Stomach smooth muscle (tissue), 2 donors: ENCODE data around the gene ARHGEF25.
"Not testable (repeated sequence)": the region's sequence is repeated elsewhere in the genome, so short reads cannot be mapped to it uniquely, and the experiment has no call there.

ENCODE experiments used
- H3K27ac ChIP-seq: one replicate; pipeline ENCODE4 v1.7.0; 2013; ENCODE audit warnings: mild to moderate bottlenecking, low read length, inconsistent platforms
- H3K27me3 ChIP-seq, 2 donors: one replicate each; pipeline ENCODE4 v1.7.0; 2013; ENCODE audit warnings: low read length in 2 of 2; ENCODE audit not compliant: insufficient read depth in 2 of 2, control insufficient read depth in 1 of 2
- H3K36me3 ChIP-seq, 2 donors: one replicate each; pipeline ENCODE4 v1.7.0; 2013; ENCODE audit warnings: low read length in 2 of 2; ENCODE audit not compliant: control insufficient read depth in 2 of 2, insufficient read depth in 2 of 2
- H3K4me1 ChIP-seq: one replicate; pipeline ENCODE4 v1.7.0; 2013; ENCODE audit warnings: low read length; ENCODE audit not compliant: control insufficient read depth, insufficient read depth
- H3K4me3 ChIP-seq, 2 donors: one replicate each; pipeline ENCODE4 v1.7.0; 2013; ENCODE audit warnings: low read length in 2 of 2
- H3K9ac ChIP-seq, 2 donors: one replicate each; pipeline ENCODE4 v1.7.0; 2013; ENCODE audit warnings: low read length in 2 of 2, mild to moderate bottlenecking in 1 of 2
- H3K9me3 ChIP-seq, 2 donors: one replicate each; pipeline ENCODE4 v1.7.0; 2013; ENCODE audit warnings: low read length in 2 of 2; ENCODE audit not compliant: control insufficient read depth in 2 of 2
- donor health status: healthy.
- donor health status: Pancreatic carcinoma.

The ARHGEF25 gene

DNA sequence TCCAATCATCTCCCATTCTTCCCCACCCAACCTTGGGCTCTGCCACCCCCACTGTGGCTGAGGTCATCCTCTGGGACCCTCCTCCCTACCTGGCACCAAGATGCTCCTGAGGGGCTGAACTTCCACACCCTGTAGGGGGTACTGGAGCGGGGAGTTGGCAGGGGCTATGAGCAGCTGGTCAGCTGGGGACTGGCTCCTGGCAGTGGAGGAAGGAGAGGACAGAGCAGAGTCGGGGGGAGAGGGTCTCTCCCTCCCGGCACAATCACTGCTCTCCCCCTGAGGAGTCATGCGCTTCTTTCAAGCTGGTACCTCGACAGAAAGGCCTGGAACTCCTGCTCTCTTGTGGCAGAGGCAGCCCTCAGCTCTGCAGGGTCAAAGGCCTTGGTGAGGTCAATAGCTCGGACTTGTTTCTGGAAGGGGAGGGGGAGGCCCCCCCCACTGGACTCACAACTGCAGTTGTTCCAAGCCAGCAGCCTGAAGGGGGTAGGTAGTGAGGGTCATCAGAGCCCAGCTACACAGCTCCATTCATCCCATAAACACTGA lies 19.7 kb downstream of the ARHGEF25 start:
- no peak overlapping the region for H3K4me3 ChIP-seq
- H3K27ac ChIP-seq: no peak overlapping the region
- H3K36me3 ChIP-seq: no peaks in the 10 kb centered on the region
- H3K27me3 ChIP-seq: peaks cover 30 to 46% of the 10 kb centered on the region in 2 donors
- H3K9ac ChIP-seq: no peak overlapping the region
- peaks cover 24% of the 10 kb centered on the region for H3K4me1 ChIP-seq
- no peaks in the 10 kb centered on the region for H3K9me3 ChIP-seq

GRCh38 chr12:57631566-57632072 lies 20.4 kb downstream of the ARHGEF25 start:
- Histone ChIP-seq H3K4me1 (peaks cover 24% of the 10 kb centered on the region), H3K27me3 (peaks cover 26 to 43% of the 10 kb centered on the region in 2 donors), H3K9me3 (no peaks in the 10 kb centered on the region), H3K36me3 (no peaks in the 10 kb centered on the region), H3K9ac (peak overlapping the region in 1 of 2 donors; percentile 29), H3K27ac (no peak overlapping the region), H3K4me3 (peak overlapping the region in 1 of 2 donors; percentile 72)

DNA sequence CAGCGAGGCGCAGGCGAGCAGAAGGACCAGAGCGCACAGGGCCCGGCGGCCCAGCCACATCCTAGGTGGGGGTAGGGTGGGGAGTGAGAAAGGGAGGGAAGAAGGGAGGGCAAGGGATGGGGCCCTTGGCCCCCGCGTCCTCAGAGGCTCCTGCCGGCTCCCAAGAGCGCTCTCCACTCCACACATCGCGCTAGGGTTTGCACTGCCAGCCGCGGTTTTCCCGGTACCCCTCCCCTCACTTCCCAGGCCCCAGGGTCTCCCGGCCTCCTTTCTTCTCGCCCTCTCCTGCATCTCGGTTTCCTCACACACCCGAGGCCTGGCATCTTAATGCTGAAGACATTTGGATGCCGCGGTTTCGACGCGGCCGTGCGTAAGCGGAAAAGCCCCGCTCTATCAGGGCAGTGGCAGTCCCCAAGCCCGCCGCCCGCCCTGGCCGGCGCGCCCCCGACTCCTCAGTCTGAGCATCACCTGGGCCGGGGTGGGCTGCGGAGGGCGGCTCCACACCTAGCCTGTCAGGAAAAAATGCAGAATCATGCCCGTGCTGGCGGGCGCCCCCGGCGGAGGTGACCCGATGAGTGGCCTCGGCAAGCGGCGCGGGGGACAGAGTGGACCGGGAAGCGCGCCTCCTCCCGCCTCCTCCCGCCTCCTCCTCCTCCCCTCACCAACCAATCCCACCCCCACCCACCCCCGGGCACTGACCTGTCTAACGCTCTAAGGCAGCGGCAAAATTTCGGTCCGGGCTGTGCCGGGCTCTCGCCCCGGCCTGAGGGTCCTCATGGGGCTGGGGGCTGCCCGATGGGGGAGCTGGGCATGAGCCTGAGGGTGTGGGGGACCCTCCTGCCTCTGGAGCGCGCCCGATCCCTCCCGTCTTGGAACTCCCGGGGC lies 21.1 kb downstream of the ARHGEF25 start:
- peaks cover 24 to 43% of the 10 kb centered on the region in 2 donors for H3K27me3 ChIP-seq
- H3K9ac ChIP-seq: peak overlapping the region in 1 of 2 donors; percentile 29
- peaks cover 24% of the 10 kb centered on the region for H3K4me1 ChIP-seq
- no peaks in the 10 kb centered on the region for H3K9me3 ChIP-seq
- no peak overlapping the region for H3K27ac ChIP-seq
- peak overlapping the region; percentile 53 to 72 for H3K4me3 ChIP-seq
- no peaks in the 10 kb centered on the region for H3K36me3 ChIP-seq

DNA sequence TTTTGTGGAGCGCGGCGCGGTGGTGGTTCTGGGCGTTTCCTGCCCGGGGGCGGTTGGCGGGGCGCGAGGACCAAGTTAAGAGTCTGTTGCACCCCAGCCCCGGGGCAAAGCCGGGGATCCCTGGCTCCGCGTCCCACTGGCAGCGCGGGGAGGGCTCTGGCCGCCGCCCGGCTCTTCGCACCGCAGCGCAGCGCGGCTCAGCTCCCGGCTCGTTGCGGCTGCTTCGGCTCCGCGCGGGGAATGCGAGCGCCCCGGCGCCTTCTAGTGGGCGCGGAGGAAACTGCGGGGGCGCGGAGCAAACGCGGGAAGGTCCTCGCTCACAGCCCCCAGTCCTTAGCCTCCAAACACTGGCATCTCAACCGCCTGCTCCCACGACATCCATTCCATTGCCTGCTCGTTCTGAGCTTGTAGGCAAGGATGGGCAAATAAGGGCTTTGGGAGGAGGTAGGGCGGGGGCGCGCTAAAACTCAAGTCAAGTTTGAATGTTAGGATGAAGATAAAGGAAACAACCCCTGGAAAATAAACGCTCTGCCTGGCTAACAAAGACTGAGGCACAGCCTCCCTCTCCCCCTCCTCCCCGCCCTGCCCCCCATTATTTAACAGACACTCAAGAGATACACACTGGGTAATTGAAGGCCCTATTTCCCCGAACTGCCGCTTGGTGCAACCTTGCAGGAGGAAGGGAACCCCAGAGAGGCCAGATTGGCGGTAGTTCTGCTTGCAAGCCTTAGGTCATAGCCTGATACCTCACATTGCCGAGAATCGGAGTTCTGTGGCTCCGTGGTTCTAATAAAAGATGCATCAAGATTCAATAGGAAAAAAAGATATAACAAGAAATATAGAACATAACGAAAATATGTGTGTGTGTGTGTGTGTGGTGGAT lies 22.0 kb downstream of the ARHGEF25 start, which contains the start of gene B4GALNT1:
B4GALNT1 (minus strand) TSS at position 244 of the 883 bp plus-strand sequence. CDS start 1,069 bp downstream, outside the sequence.
- Histone ChIP-seq H3K9me3 (no peaks in the 10 kb centered on the region), H3K4me1 (peaks cover 19% of the 10 kb centered on the region), H3K27me3 (peaks cover 18 to 38% of the 10 kb centered on the region in 2 donors), H3K4me3 (peak within 1 kb of the TSS; percentile 53 to 72), H3K9ac (peak within 1 kb of the TSS in 1 of 2 donors; percentile 29), H3K27ac (no peak within 1 kb of the TSS), H3K36me3 (no peaks in the 10 kb centered on the region)

DNA sequence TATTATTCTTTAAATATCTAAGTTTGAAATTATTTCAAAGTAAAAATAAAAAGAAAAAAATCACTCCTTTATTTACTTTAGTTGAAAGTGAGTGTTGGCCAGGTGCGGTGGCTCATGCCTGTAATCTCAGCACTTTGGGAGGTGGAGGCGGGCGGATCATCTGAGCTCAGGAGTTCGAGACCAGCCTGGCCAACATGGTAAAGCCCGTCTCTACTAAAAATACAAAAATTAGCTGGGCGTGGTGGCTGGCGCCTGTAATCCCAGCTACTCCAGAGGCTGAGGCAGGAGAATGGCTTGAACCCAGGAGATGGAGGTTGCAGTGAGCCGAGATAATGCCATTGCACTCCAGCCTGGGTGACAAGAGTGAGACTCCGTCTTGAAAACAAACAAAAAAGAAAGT lies 25.5 kb downstream of the ARHGEF25 start:
- H3K4me3 ChIP-seq, H3K9ac ChIP-seq, H3K36me3 ChIP-seq, H3K9me3 ChIP-seq, H3K27ac ChIP-seq: not testable (repeated sequence)
- H3K4me1 ChIP-seq: peaks cover 16% of the 10 kb centered on the region
- peaks cover 11 to 22% of the 10 kb centered on the region in 2 donors for H3K27me3 ChIP-seq

- Histone ChIP-seq H3K36me3 (no peaks in the 10 kb centered on the region), H3K9ac (no peak overlapping the region), H3K27me3 (peaks cover 10 to 15% of the 10 kb centered on the region in 2 donors), H3K4me3 (no peak overlapping the region), H3K9me3 (no peaks in the 10 kb centered on the region), H3K27ac (no peak overlapping the region), H3K4me1 (peaks cover 10% of the 10 kb centered on the region)
Measured at GRCh38 chr12:57637364-57637763, 26.1 kb downstream of the ARHGEF25 start.

GRCh38 chr12:57638096-57638495 lies 26.9 kb downstream of the ARHGEF25 start:
- no peaks in the 10 kb centered on the region for H3K9me3 ChIP-seq
- peaks cover 4% of the 10 kb centered on the region for H3K4me1 ChIP-seq
- H3K36me3 ChIP-seq: no peaks in the 10 kb centered on the region
- H3K9ac ChIP-seq: no peak overlapping the region
- H3K27me3 ChIP-seq: peaks cover 10 to 14% of the 10 kb centered on the region in 2 donors
- no peak overlapping the region for H3K4me3 ChIP-seq
- no peak overlapping the region for H3K27ac ChIP-seq

GRCh38 chr12:57640175-57641042 lies 29.2 kb downstream of the ARHGEF25 start:
- Histone ChIP-seq H3K4me1 (no peaks in the 10 kb centered on the region), H3K27me3 (peaks cover 7 to 8% of the 10 kb centered on the region in 2 donors), H3K9ac (no peak overlapping the region), H3K27ac (no peak overlapping the region), H3K9me3 (no peaks in the 10 kb centered on the region), H3K36me3 (no peaks in the 10 kb centered on the region), H3K4me3 (no peak overlapping the region)

- no peak overlapping the region for H3K9ac ChIP-seq
- no peak overlapping the region for H3K27ac ChIP-seq
- peaks cover 4 to 7% of the 10 kb centered on the region in 2 donors for H3K27me3 ChIP-seq
- H3K9me3 ChIP-seq: no peaks in the 10 kb centered on the region
- H3K4me3 ChIP-seq: no peak overlapping the region
- H3K36me3 ChIP-seq: no peaks in the 10 kb centered on the region
- H3K4me1 ChIP-seq: no peaks in the 10 kb centered on the region
Measured at GRCh38 chr12:57641699-57642442, 30.6 kb downstream of the ARHGEF25 start.
